SK-N-SH treated with all-trans-retinoic acid at 6 μM for 48 hours (cell line): ENCODE results near the gene LYG1.

Experiments
- ARNTL ChIP-seq: fragments of 450-650 bp; formaldehyde crosslinking; IDR thresholded peaks from 2 replicates; pipeline ENCODE4 v1.5.0; 2020; ENCODE audit warnings: low read depth, mild to moderate bottlenecking, moderate library complexity, borderline replicate concordance
- CREB5 ChIP-seq: fragments of 250-450 bp; sonication (Bioruptor Pico); IDR thresholded peaks from 2 replicates; pipeline ENCODE4 v1.5.1; 2020; ENCODE audit warnings: low read depth, mild to moderate bottlenecking, moderate library complexity
- ESRRG ChIP-seq: fragments of 250-450 bp; sonication (Bioruptor Pico); IDR thresholded peaks from 2 replicates; pipeline ENCODE4 v1.6.1; 2021; ENCODE audit warnings: mild to moderate bottlenecking
- OSR1 ChIP-seq: fragments of 250-450 bp; sonication (Bioruptor Pico); IDR thresholded peaks from 2 replicates; pipeline ENCODE4 v1.8.0; 2022; ENCODE audit warnings: moderate library complexity, mild to moderate bottlenecking, inconsistent platforms
- PATZ1 ChIP-seq: fragments of 250-450 bp; sonication (Bioruptor Pico); IDR thresholded peaks from 2 replicates; pipeline ENCODE4 v1.8.0; 2020; ENCODE audit warnings: mild to moderate bottlenecking, moderate library complexity, borderline replicate concordance
- PPARA ChIP-seq: fragments of 250-450 bp; sonication (Bioruptor Pico); IDR thresholded peaks from 2 replicates; pipeline ENCODE4 v1.5.0; 2020; ENCODE audit warnings: mild to moderate bottlenecking, borderline replicate concordance
- RARB ChIP-seq: fragments of 250-450 bp; sonication (Bioruptor Pico); IDR thresholded peaks from 2 replicates; pipeline ENCODE4 v1.8.0; 2021; ENCODE audit warnings: mild to moderate bottlenecking, moderate library complexity
- TCF4 ChIP-seq: fragments of 250-450 bp; sonication (Bioruptor Pico); IDR thresholded peaks from 2 replicates; pipeline ENCODE4 v1.8.0; 2021; ENCODE audit warnings: mild to moderate bottlenecking, moderate library complexity, borderline replicate concordance
- ZFP3 ChIP-seq: fragments of 250-450 bp; sonication (Bioruptor Pico); IDR thresholded peaks from 2 replicates; pipeline ENCODE4 v1.5.0; 2020; ENCODE audit warnings: mild to moderate bottlenecking, moderate library complexity
- ZFP30 ChIP-seq: fragments of 450-650 bp; formaldehyde crosslinking; IDR thresholded peaks from 2 replicates; pipeline ENCODE4 v1.5.0; 2022; ENCODE audit warnings: mild to moderate bottlenecking, moderate library complexity
- ZNF70 ChIP-seq: fragments of 450-650 bp; formaldehyde crosslinking; IDR thresholded peaks from 2 replicates; pipeline ENCODE4 v1.5.0; 2020; ENCODE audit warnings: mild to moderate bottlenecking, moderate library complexity
- ZNF8 ChIP-seq: fragments of 450-650 bp; formaldehyde crosslinking; IDR thresholded peaks from 2 replicates; pipeline ENCODE4 v1.5.0; 2020; ENCODE audit warnings: mild to moderate bottlenecking, moderate library complexity

- no peak for TF ChIP-seq PATZ1 (CRISPR knock-in tag)
- no peak for TF ChIP-seq ZNF70 (CRISPR knock-in tag)
- TF ChIP-seq ARNTL (CRISPR knock-in tag), result no peak
- TF ChIP-seq ZFP3 (CRISPR knock-in tag), result no peak
- no peak for TF ChIP-seq TCF4 (CRISPR knock-in tag)
- TF ChIP-seq ZFP30, result no peak
- no peak for TF ChIP-seq PPARA
- TF ChIP-seq RARB (CRISPR knock-in tag), result no peak
- no peak for TF ChIP-seq ZNF8 (CRISPR knock-in tag)
- no peak for TF ChIP-seq ESRRG (CRISPR knock-in tag)
- no peak for TF ChIP-seq OSR1 (CRISPR knock-in tag)
- TF ChIP-seq CREB5 (CRISPR knock-in tag), result no peak
Observed at GRCh38 chr2:99260184-99260583, 40.8 kb downstream of the LYG1 start.
